NCI-H510A treated with DMSO at 0.1 percent for 48 hours (cell line): ENCODE measurements around the gene SLC5A5.
A peak's percentile ranks its signal among the peaks of the same experiment; 100 is the strongest.

ENCODE experiments used
- DNase-seq: peaks from one replicate; lab custom pipeline; 2025; lab: John Stamatoyannopoulos, UW

The SLC5A5 gene

DNA sequence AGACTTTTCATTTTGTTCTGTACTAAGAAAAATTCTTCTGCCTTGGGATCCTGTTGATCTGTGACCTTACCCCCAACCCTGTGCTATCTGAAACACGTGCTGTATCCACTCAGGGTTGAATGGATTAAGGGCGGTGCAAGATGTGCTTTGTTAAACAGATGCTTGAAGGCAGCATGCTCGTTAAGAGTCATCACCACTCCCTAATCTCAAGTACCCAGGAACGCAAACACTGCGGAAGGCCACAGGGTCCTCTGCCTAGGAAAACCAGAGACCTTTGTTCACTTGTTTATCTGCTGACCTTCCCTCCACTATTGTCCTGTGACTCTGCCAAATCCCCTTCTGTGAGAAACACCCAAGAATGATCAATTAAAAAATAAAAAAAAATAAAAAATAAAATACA lies 47.4 kb downstream of the SLC5A5 start:
- peak; percentile 35 for DNase-seq

DNA sequence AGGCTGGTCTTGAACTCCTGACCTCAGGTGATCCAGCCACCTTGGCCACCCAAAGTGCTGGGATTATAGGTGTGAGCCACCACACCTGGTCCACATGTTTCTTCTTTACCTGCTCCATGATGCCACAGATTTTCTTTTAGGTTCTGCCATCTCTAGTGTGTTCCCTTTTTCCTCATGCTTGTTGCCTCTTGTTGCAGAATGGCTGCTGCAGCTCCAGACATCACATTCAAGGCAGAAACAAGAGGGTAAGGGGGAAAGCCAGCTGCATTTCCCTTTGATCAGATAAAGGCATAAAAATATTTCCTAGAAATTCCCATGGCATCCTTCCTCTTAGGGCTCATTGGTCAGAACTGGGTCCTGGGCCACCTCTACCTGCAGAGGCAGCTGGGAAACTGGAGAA lies 48.8 kb downstream of the SLC5A5 start:
- DNase-seq, result no peak

DNA sequence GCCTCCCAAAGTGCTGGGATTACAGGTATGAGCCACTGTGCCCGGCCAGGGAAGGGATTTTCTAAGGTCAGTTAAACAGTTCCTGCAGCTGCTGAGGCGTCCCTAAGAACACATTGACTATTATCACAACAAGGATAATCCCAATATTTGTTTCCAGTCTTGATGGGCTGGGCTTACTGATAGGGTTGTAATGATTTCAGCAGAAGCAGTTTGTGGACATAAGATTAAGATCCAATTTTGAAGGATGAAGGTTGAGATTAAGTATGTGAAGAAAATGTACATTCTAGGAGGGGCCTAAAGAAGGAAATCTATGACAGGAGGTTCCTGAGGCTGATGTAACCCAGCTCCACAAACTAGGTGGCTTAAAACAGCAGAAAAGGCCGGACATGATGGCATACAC lies 50.4 kb downstream of the SLC5A5 start:
- DNase-seq, result no peak

DNA sequence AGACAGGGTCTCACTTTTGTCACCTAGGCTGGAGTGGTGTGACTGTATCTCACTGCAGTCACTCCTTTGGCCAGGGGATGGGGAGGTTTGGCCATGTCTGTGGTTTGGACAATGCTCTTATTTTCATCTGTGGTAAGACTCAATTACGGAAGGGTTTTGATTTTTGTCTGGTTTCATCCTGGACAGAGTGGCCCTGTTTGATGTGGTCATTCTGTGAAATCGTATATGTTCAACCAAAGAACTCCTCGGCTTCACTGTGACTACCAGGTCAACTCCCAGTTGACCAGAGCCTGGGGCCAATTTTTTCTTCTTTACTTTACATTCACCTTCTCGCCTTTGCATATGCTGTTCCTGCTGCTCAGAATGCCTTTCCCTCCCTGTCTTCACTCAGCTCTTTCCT lies 54.3 kb downstream of the SLC5A5 start:
- DNase-seq, result no peak

DNA sequence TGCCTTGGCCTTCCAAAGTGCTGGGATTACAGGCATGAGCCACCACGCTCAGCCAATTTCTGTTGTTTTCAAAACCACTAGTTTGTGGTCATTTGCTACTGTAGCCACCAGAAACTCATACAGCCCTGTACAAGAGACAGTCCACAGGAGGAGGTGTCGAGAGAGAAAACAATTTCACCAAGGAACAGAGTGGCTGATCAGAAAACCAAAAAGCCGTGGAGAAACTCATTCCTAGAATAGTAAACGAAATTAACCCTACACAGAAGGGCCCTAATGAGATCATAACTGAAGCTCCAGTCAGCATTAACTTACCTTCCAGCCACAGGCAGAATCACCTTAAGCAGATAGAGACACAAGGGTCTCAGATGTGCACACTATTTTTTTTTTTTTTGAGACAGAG lies 57.3 kb downstream of the SLC5A5 start:
- DNase-seq, result no peak

DNA sequence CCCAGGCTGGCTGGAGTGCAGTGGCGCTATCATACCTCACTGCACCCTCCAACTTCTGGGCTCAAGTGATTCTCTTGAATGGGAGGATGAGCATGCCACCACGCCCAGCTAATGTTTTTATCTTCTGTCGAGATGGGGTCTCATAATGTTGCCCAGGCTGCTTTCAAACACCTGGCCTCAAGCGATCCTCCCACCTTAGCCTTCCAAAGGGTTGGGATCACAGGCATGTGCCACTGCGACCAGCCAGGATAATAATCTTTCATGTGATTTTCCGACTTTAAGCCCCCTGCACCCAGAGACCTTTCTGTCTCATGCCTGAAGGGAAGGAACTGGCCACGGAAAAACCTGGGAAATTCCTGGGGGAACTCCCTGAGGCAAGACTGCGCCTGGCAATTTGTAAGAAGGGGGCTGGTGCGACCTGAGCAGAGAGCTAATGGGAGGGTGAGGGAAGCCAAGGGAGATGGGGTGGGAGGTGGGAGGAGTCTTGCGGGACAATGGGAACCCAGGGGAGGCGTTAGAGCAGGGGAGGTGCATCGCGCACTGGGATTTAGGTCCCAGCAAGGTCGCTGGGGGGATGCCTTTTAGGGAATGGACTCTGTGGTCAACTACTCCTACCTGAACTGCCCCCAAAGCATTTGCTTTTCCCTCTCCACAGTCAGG lies 59.9 kb downstream of the SLC5A5 start:
- no peak for DNase-seq

DNA sequence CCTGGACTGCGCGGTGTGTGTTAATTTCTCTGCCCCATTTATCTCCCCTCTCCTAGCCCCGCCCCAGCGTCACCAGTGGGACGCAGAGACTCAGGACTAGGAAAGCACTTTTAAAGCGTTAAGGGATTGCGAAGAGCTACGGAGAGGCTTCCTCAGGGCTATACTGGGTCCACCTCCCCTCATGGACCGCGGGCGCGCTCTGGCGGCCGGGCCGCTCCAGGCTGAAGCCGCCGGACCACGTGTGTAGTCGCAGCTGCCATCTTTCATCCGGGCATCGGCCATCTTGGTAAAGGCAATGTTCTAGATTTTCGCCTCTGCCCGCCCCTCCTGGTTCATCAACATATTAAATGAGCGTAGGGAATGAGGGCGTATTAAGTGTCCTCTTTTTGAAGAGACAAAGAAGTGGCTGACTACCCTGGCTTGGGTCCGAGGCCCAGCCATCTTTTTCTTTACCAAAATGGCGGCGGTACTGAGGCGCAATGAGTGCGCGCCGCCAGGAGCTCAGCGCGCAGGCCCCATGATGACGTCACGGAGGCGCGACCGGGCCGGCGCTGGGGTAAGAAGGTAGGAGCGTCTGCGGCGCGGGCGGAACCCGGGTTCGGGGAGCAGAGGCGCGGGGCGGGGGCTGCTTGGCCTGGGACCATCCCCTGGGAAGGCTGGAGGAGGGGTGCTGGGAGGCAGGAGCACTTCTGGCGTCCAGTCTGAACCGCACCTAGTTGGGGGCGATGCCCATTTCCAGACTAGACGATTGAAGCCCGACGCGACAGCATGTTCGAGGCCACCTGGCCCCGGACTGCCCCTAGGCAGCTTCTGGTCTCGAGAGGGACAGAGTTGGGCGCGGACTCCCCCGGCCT lies 61.0 kb downstream of the SLC5A5 start, which contains the start of gene CCDC124:
Gene CCDC124 (plus strand): TSS at position 531 of the 854 bp plus-strand sequence. CDS start 3,406 bp downstream, outside the sequence.
- peak; percentile 96 for DNase-seq

DNA sequence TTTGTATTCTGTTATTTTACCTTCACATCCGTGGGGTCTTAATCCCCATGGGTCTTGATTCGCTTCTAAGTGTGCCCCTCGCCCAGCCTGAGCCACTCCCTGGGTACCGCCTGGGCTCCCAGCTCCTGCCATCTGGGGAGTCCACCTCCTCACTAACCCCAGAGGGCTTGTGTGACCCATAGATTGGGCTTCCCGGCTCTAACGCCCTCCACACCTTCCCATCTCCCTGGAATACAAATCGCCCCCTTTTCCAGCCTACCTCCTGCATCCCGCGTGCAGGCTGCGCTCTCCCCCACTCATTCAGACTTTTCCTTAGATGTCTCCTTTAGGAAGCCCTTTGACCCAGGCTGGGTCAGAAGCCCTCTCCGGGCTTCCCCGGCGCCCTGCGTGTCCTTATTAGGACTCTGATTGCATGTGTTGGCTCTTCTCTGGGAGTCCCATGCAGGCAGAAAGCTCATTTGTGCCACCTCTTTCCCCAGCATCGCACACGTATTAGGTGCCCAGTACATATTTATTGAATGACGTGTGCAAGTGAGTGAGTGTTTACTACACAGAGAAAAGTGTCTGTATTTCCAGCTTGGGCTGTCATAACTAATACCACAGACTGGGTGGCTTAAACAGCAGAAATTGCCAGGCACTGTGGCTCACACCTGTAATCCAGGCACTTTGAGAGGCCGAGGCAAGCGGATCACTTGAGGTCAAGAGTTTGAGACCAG lies 61.8 kb downstream of the SLC5A5 start:
- DNase-seq, result no peak

DNA sequence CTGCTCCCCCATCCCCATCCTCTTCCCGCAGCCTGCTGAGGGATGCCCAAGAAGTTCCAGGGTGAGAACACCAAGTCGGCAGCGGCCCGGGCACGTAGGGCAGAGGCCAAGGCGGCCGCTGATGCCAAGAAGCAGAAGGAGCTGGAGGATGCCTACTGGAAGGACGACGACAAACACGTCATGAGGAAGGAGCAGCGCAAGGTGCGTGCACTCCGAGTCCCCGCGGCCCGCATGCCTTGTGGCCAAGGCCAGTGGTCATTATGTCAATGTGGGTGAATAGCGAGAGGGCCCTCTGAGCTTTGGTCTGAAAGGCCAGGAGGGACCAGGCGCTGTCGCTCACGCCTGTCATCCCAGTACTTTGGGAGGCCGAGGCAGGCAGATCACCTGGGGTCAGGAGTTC lies 64.6 kb downstream of the SLC5A5 start:
- no peak for DNase-seq

DNA sequence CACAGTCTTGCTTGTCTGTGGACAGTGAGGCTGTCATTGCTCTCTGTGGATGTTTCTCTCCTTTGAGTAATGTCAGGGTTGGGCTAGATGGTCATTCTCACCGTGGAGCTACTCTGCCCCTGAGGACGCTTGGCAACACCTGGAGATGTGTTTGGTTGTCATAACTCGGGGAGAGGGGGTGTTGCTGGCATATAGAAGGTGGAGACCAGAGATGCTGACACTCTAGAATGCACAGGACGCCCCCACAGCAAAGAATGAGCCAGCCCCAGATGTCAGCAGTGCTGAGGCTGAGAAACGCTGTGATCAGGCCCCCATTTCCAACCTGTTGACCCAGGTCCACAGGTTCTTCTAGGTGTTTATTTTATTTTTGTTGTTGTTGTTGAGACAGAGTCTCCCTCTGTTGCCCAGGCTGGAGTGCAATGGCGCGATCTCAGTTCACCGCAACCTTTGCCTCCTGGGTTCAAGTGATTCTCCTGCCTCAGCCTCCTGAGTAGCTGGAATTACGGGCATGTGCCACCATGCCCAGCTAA lies 65.7 kb downstream of the SLC5A5 start:
- DNase-seq, result no peak

DNA sequence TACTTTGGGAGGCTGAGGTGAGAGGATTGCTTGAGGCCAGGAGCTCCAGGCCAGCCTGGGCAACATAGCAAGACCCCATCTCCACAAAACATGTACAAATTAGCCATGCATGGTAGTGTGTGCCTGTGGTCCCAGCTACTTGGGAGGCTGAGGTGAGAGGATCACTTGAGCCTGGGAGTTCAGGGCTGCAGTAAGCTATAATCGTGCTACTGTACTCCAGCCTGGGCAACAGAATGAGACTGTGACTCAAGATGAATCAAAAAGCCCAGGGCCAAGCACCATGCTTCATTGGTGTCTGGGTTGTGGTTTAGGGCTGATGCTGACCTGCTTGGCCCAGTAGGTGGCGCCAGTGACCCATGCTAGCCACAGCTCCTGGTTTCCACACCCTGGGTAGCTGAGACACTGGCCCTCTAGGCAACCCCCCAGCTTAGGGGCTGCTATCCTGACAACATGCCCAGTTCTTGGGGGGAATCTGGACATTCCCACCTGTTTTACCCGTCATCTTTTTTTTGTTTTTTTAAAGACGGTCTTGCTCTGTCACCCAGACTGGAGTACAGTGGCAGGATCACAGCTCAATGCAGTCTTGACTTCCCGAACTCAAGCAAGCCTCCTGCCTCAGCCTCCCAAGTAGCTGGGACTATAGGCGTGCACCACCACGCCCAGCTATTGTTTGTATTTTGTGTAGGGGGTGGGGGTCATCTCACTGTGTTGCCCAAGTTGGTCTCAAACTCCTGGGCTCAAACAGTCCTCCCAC lies 66.5 kb downstream of the SLC5A5 start:
- peak; percentile 81 for DNase-seq

DNA sequence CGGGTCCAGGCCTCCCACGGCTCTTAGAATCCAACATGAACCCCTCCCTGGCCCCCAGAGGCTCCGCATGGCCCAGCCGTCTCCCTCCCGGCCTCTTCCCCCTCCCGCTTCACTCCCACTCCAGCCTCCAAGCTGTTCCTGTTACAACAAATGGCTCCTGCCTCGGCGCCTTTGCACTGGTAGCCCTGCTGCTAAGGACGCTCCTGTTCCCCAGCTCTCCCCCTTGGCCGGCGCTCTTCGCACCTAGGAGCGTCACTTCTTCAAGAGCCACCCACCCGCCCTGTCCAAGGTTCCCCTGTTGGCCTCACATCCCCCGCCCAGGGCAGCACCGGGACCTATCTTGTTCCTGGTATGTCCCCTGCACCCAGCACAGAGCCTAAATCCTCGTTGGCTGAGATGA lies 70.4 kb downstream of the SLC5A5 start:
- no peak for DNase-seq

DNA sequence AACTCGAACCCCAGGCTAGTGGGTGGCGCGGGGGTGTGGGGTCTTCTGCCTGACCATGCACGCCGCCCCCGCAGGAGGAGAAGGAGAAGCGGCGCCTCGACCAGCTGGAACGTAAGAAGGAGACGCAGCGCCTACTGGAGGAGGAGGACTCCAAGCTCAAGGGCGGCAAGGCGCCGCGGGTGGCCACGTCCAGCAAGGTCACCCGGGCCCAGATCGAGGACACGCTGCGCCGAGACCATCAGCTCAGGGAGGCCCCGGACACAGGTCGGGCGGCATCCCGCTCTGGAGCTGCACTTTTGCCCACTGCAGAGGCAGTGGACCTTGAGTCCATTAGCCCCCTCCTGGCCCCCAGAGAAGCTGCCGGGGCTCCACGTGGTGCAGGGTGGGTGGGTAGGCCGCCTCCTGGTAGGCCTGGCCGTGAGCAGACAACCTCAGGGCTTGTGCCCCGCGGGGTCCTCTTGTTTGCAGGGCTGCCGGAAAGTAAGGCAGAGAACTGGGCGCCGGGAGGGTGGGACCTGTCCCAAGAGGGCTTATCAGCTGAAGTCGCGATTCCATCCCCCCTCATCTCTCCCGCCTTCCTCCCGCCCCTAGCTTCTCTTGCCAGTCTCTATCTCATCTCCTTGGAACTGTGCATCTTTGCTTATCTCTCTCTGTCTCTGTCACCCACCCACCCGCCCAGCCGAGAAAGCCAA lies 71.0 kb downstream of the SLC5A5 start:
- no peak for DNase-seq

DNA sequence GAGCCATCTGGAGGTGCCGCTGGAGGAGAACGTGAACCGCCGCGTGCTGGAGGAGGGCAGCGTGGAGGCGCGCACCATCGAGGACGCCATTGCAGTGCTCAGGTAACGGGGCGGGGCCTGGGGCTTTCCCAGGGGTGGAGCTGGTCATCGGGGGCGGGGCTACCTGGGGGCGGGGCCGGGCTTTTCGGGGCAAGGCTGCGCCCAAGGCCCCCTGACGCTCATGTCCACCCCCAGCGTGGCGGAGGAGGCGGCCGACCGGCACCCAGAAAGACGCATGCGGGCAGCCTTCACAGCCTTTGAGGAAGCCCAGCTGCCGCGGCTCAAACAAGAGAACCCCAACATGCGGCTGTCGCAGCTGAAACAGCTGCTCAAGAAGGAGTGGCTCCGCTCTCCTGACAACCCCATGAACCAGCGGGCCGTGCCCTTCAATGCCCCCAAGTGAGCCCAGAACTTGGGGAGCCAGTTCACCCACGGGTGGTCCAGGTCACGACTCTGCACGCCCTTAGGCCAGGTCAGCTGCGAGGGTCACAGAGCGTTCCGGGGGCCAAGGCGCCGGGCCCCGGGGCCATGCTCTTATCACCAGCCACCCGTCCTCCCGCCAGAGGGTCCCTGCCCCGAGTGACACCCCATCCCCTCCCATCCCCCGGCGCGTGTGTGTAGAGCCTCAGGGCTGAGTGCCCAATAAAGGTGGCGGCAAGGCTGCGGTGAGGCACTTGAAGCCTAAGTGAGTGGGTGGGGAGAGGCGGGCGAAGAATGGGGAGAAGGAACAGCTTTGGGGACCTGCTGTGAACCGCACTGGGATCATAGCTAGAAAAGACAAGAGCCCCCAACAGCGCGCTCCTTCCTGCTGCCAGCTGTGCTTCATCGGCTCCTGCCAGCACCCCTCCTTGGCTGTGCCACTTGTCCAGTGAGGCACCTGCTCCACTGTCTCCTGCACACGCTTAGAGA lies 71.8 kb downstream of the SLC5A5 start:
- DNase-seq, result no peak

DNA sequence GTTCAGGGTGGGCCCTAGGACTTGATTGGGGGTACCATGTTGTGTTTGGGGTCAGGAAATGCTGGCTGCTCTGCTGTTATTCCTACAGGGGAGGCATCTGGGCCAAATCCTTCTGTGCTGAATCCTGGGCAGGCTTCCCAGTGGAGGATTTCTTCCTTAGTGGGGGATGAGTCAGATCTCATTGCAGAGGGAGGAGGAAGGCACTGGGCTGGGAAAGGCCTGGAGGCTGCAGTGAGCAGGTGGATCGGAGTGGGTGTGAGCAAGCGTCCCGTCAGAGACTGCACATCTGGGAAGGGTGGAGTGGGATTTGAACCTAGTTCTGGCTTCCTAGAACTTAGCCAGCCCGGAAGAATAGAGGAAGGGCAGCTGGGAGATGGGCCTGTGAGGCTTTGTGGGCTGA lies 72.6 kb downstream of the SLC5A5 start:
- no peak for DNase-seq
